Large intestine (tissue), 3 donors: ENCODE measurements around the gene HAVCR1. TPM values are rescaled to one million over a fixed set of nuclear protein-coding genes. Genes with fewer than 3 reads are reported as not detected.
"Not testable (repeated sequence)": the region's sequence is repeated elsewhere in the genome, so short reads cannot be mapped to it uniquely, and the experiment has no call there.

ENCODE experiments used
- DNase-seq, 2 donors: peaks; one replicate each; pipeline versions ENCODE4 v3.0.0 to v3.0.0-alpha.2; 2013
- H3K27ac ChIP-seq: one replicate; pipeline ENCODE4 v1.5.1; 2013; ENCODE audit warnings: low read length
- H3K27me3 ChIP-seq: 2 replicates; pipeline ENCODE4 v1.6.1; 2013; ENCODE audit warnings: low read length; ENCODE audit not compliant: control insufficient read depth, insufficient read depth
- H3K36me3 ChIP-seq: 2 replicates; pipeline ENCODE4 v1.6.1; 2013; ENCODE audit warnings: low read length; ENCODE audit not compliant: control insufficient read depth, insufficient read depth
- H3K4me1 ChIP-seq: one replicate; pipeline ENCODE4 v1.6.1; 2013; ENCODE audit warnings: low read length; ENCODE audit not compliant: control insufficient read depth, insufficient read depth
- H3K4me3 ChIP-seq: one replicate; pipeline ENCODE4 v1.5.1; 2013; ENCODE audit warnings: low read length
- H3K9me3 ChIP-seq: one replicate; pipeline ENCODE4 v1.6.1; 2013; ENCODE audit warnings: mild to moderate bottlenecking, low read depth, low read length, moderate library complexity; ENCODE audit not compliant: control insufficient read depth
- WGBS: methylation state at CpG from one replicate; pipeline ENCODE4 v1.1.5; 2013; ENCODE audit warnings: low lambda C conversion rate; ENCODE audit not compliant: insufficient coverage; 5-methylcytosine and 5-hydroxymethylcytosine counted together
- polyA plus RNA-seq: library from polyadenylated mRNA; unstranded; fragments of 120-200 nt; gene quantifications from one replicate; pipeline ENCODE4 v1.2.1, GENCODE V29; 2013

Gene HAVCR1
- polyA plus RNA-seq, 1 donor, result 0.48 TPM

GRCh38 chr5:157029457-157029856, 29.5 kb downstream of the HAVCR1 start:
- no peaks in the 10 kb centered on the region for H3K27me3 ChIP-seq
- H3K9me3 ChIP-seq, result no peaks in the 10 kb centered on the region
- no peak overlapping the region for H3K27ac ChIP-seq
- H3K4me1 ChIP-seq, result no peaks in the 10 kb centered on the region
- no peaks in the 10 kb centered on the region for H3K36me3 ChIP-seq
- no peak for DNase-seq
- no CpG with 5 or more reads among the region's 3 CpGs for WGBS
- H3K4me3 ChIP-seq, result no peak overlapping the region

DNA sequence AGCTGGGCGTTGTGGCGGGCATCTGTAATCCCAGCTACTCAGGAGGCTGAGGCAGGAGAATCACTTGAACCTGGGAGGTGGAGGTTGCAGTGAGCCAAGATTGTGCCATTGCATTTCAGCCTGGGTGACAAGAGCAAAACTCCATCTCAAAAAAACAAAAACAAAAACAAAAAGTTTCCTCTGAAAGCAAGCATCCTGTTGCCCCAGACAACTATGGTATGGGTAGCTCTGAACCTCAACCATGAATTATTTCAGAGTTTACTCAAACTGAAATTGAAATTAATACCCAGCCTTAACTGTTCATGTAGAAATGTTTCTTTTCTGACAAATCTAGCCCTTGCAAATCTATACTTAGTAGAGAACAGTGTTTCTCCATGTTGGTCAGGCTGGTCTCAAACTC, 31.3 kb downstream of the HAVCR1 start:
- not testable (repeated sequence) for H3K9me3 ChIP-seq
- no CpG with 5 or more reads among the region's 2 CpGs for WGBS

GRCh38 chr5:157026789-157027424, 32.0 kb downstream of the HAVCR1 start:
- Histone ChIP-seq H3K4me3 (no peak overlapping the region), H3K9me3 (no peaks in the 10 kb centered on the region), H3K4me1 (no peaks in the 10 kb centered on the region), H3K27me3 (no peaks in the 10 kb centered on the region), H3K27ac (no peak overlapping the region), H3K36me3 (no peaks in the 10 kb centered on the region)
- WGBS, result no CpG with 5 or more reads among the region's 3 CpGs
- DNase-seq, result no peak

More for the DNA sequence above, 31.3 kb downstream of the HAVCR1 start:
- H3K27ac ChIP-seq, DNase-seq, H3K4me3 ChIP-seq, H3K27me3 ChIP-seq, H3K4me1 ChIP-seq, H3K36me3 ChIP-seq: not testable (repeated sequence)

GRCh38 chr5:157025093-157025698, 33.7 kb downstream of the HAVCR1 start:
- H3K27me3 ChIP-seq, result no peaks in the 10 kb centered on the region
- no peaks in the 10 kb centered on the region for H3K36me3 ChIP-seq
- DNase-seq, result no peak
- no peak overlapping the region for H3K27ac ChIP-seq
- WGBS, result no CpG with 5 or more reads among the region's 3 CpGs
- no peak overlapping the region for H3K4me3 ChIP-seq
- no peaks in the 10 kb centered on the region for H3K9me3 ChIP-seq
- no peaks in the 10 kb centered on the region for H3K4me1 ChIP-seq

GRCh38 chr5:157024208-157024959, 34.5 kb downstream of the HAVCR1 start:
- 90% methylated on average over 3 of the region's 5 CpGs for WGBS
- Histone ChIP-seq H3K9me3 (no peaks in the 10 kb centered on the region), H3K36me3 (no peaks in the 10 kb centered on the region), H3K27ac (no peak overlapping the region), H3K27me3 (no peaks in the 10 kb centered on the region), H3K4me1 (no peaks in the 10 kb centered on the region), H3K4me3 (no peak overlapping the region)
- DNase-seq, result no peak

DNA sequence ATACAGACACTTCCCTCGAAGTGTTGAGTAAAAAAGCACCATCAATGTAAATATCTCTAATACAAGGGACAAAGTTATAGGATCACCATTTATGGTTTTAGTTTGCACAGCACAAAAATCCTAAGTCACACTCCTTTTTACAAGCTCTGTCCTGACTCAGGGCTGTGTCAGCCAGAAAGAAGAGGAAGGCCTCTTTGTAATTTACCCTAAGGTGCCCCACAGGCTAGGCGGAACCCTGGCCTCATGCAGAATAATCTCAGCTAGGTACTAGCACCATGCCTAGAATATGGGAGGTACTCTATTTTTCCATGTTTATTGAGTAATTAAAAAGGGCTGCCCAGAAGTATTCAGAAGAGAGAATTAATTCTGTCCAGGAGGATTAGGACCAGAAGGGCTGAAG, 36.9 kb downstream of the HAVCR1 start:
- peaks cover 10% of the 10 kb centered on the region for H3K9me3 ChIP-seq
- H3K4me1 ChIP-seq, result no peaks in the 10 kb centered on the region
- no peaks in the 10 kb centered on the region for H3K36me3 ChIP-seq
- DNase-seq, result peak; percentile 19 to 29
- 50% methylated on average over 1 of the region's 2 CpGs for WGBS
- no peak overlapping the region for H3K4me3 ChIP-seq
- H3K27ac ChIP-seq, result no peak overlapping the region
- H3K27me3 ChIP-seq, result no peaks in the 10 kb centered on the region

- Histone ChIP-seq H3K27me3 (no peaks in the 10 kb centered on the region), H3K27ac (no peak overlapping the region), H3K4me3 (no peak overlapping the region), H3K36me3 (no peaks in the 10 kb centered on the region), H3K9me3 (peaks cover 11% of the 10 kb centered on the region), H3K4me1 (no peaks in the 10 kb centered on the region)
- DNase-seq, result no peak
- WGBS, result no CpG with 5 or more reads among the region's 4 CpGs
Measured at GRCh38 chr5:157020511-157021222, 38.2 kb downstream of the HAVCR1 start.

GRCh38 chr5:157020002-157020401, 38.9 kb downstream of the HAVCR1 start:
- Histone ChIP-seq H3K4me3 (no peak overlapping the region), H3K27ac (no peak overlapping the region), H3K27me3 (no peaks in the 10 kb centered on the region), H3K4me1 (no peaks in the 10 kb centered on the region), H3K9me3 (peaks cover 11% of the 10 kb centered on the region), H3K36me3 (no peaks in the 10 kb centered on the region)
- no peak for DNase-seq

GRCh38 chr5:157014143-157014542, 44.8 kb downstream of the HAVCR1 start:
- H3K36me3 ChIP-seq, H3K4me3 ChIP-seq, H3K27ac ChIP-seq, H3K4me1 ChIP-seq, DNase-seq, H3K27me3 ChIP-seq: not testable (repeated sequence)
- peaks cover 11% of the 10 kb centered on the region for H3K9me3 ChIP-seq
- WGBS, result no CpG with 5 or more reads among the region's 28 CpGs

DNA sequence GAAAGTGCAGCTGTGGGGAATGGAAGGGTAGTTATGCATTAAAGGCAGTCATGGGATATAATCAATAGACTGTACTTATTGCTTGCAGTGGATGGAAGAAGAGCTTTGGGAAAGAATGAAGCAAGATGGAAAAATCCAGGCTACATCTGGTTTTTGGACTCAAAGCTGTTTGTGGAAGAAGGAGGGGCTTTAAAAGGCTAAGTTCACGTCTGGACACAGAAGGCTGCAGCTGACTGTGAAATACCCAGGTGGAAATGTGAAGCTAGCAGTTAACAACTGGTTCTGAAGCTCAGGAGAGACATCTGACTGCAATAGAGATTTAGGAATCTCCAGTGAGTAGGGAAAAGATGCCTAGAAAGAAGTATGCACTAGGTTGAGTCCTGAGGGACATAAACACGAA, 52.7 kb downstream of the HAVCR1 start:
- no peak for DNase-seq
- H3K27me3 ChIP-seq, result no peaks in the 10 kb centered on the region
- WGBS, result no CpG with 5 or more reads among the region's 2 CpGs
- no peak overlapping the region for H3K4me3 ChIP-seq
- no peaks in the 10 kb centered on the region for H3K4me1 ChIP-seq
- no peaks in the 10 kb centered on the region for H3K36me3 ChIP-seq
- H3K9me3 ChIP-seq, result no peaks in the 10 kb centered on the region
- H3K27ac ChIP-seq, result no peak overlapping the region
